ENCODE data around the gene ATP6V0B.

DNA sequence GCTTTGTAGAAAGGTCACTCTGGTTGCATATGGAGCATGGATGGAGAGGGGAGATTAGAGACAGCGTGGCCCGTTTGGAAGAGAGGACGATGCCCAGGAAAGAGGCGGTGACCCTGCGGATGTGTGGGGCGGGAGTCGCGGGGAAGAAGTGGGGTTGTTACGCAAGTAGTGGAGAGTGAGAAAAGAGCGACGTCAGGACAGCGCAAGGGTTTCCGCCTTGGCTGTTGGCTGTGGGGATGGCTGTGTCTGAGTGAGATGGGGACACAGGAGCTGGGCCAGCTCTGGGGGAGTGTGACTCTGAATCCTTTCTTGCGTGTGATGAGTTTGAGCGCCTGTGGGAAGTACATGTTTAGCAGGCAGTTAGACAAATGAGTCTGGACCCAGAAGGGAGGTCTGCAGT lies 8.0 kb downstream of the ATP6V0B start:
- TF ChIP-seq EZH2 (IDR thresholded peaks at IDR 0.05; ENCODE audit: borderline replicate concordance, insufficient read depth, low read depth, low read length, poor library complexity, severe bottlenecking): no peak
- TF ChIP-seq, protein P1, sequence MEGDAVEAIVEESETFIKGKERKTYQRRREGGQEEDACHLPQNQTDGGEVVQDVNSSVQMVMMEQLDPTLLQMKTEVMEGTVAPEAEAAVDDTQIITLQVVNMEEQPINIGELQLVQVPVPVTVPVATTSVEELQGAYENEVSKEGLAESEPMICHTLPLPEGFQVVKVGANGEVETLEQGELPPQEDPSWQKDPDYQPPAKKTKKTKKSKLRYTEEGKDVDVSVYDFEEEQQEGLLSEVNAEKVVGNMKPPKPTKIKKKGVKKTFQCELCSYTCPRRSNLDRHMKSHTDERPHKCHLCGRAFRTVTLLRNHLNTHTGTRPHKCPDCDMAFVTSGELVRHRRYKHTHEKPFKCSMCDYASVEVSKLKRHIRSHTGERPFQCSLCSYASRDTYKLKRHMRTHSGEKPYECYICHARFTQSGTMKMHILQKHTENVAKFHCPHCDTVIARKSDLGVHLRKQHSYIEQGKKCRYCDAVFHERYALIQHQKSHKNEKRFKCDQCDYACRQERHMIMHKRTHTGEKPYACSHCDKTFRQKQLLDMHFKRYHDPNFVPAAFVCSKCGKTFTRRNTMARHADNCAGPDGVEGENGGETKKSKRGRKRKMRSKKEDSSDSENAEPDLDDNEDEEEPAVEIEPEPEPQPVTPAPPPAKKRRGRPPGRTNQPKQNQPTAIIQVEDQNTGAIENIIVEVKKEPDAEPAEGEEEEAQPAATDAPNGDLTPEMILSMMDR (IDR thresholded peaks at IDR 0.05): no peak

All from B cell (primary cell).